Testis (tissue), 2 donors: ENCODE data around the gene RYR1.

Experiments
- CTCF ChIP-seq, 3 experiments: fragments of 450-650 bp in 2 of 3; fragments of 200-600 bp in 1 of 3; sonication (generic) in 1 of 3; IDR thresholded peaks; one replicate each; pipeline ENCODE4 v1.5.1; 2016 to 2019; ENCODE audit warnings: antibody characterized with exemption in 3 of 3, mild to moderate bottlenecking in 2 of 3, moderate library complexity in 1 of 3
- POLR2A ChIP-seq: fragments of 450-650 bp; IDR thresholded peaks from one replicate; pipeline ENCODE4 v1.6.1; 2017; ENCODE audit warnings: antibody characterized with exemption, mild to moderate bottlenecking, moderate library complexity

GRCh38 chr19:38526430-38526829 lies 92.9 kb downstream of the RYR1 start:
- TF ChIP-seq CTCF (IDR thresholded peaks at IDR 0.05) = no peak
- TF ChIP-seq POLR2A = no peak
